ENCODE results near the gene ZNF526. TPM values are rescaled to one million over a fixed set of nuclear protein-coding genes. Genes with fewer than 3 reads are reported as not detected.
A peak's percentile ranks its signal among the peaks of the same experiment; 100 is the strongest.

ZNF526 gene
- polyA plus RNA-seq, 3 donors = 0.96 to 3.4 (median 1.3) TPM

- H3K9me3 ChIP-seq (replicated peaks in 1 of 2; ENCODE audit: control insufficient read depth in 1 of 2, insufficient read depth in 1 of 2, low read length in 2 of 2) = no peaks in the 10 kb centered on the region
- no peak overlapping the region for H2AFZ ChIP-seq (ENCODE audit: insufficient read depth, low read depth, low read length, poor library complexity, severe bottlenecking)
- no peak overlapping the region for H3K4me2 ChIP-seq (replicated peaks; ENCODE audit: extremely low read depth, low read length, poor library complexity, severe bottlenecking)
- no peak for TF ChIP-seq CTCF (IDR thresholded peaks at IDR 0.05)
- DNase-seq = no peak
- H3K27me3 ChIP-seq (ENCODE audit: control insufficient read depth in 2 of 2, insufficient read depth in 2 of 2, low read length in 2 of 2) = no peaks in the 10 kb centered on the region
- Mint-ChIP-seq H3K36me3 (peaks cover 74 to 92% of the 10 kb centered on the region in 2 donors), H3K4me3 (no peak overlapping the region), H3K27ac (peak overlapping the region in 3 of 7 donors; percentile 40 to 85 (median 60)), H3K27me3 (ENCODE audit: low read depth in 3 of 3) (no peaks in the 10 kb centered on the region), H3K4me1 (peaks cover 14% of the 10 kb centered on the region), H3K9me3 (no peaks in the 10 kb centered on the region)
- peaks cover 80 to 86% of the 10 kb centered on the region in 2 donors for H3K36me3 ChIP-seq (replicated peaks in 1 of 2; ENCODE audit: control insufficient read depth in 1 of 2, insufficient read depth in 2 of 2, low read length in 2 of 2)
- intact Hi-C loops (cut with micrococcal nuclease) = loop anchor here in 1 of 2 donors (10.0 kb wide), 1 partner anchor 130 kb away; no protein-coding TSS in a partner anchor
- H3K27ac ChIP-seq (ENCODE audit: low read depth in 1 of 2, low read length in 2 of 2) = no peak overlapping the region
- peaks cover 60% of the 10 kb centered on the region for H3K79me2 ChIP-seq (ENCODE audit: insufficient read depth, low read length)
- H3K4me3 ChIP-seq (replicated peaks in 1 of 3; ENCODE audit: low read depth in 2 of 3, low read length in 3 of 3) = no peak overlapping the region
- H3K9ac ChIP-seq (ENCODE audit: insufficient read depth, low read length, poor library complexity, severe bottlenecking) = no peak overlapping the region
- H4K20me1 ChIP-seq (ENCODE audit: insufficient read depth, low read length) = peaks cover 97% of the 10 kb centered on the region
- 60% methylated on average over 4 of the region's 5 CpGs for WGBS (ENCODE audit: insufficient coverage)
- peaks cover 5 to 7% of the 10 kb centered on the region in 2 donors for H3K4me1 ChIP-seq (ENCODE audit: control insufficient read depth in 1 of 2, insufficient read depth in 2 of 2, low read length in 2 of 2)
Observed at GRCh38 chr19:42235181-42235580, 15.1 kb downstream of the ZNF526 start.

- Histone ChIP-seq H3K79me2 (ENCODE audit: insufficient read depth, low read length) (peaks cover 64% of the 10 kb centered on the region), H3K27ac (ENCODE audit: low read depth in 1 of 2, low read length in 2 of 2) (peak overlapping the region in 1 of 2 donors; percentile 21), H3K9ac (ENCODE audit: insufficient read depth, low read length, poor library complexity, severe bottlenecking) (no peak overlapping the region), H2AFZ (ENCODE audit: insufficient read depth, low read depth, low read length, poor library complexity, severe bottlenecking) (no peak overlapping the region), H3K9me3 (replicated peaks in 1 of 2; ENCODE audit: control insufficient read depth in 1 of 2, insufficient read depth in 1 of 2, low read length in 2 of 2) (no peaks in the 10 kb centered on the region), H3K4me3 (replicated peaks in 1 of 3; ENCODE audit: low read depth in 2 of 3, low read length in 3 of 3) (no peak overlapping the region), H3K36me3 (replicated peaks in 1 of 2; ENCODE audit: control insufficient read depth in 1 of 2, insufficient read depth in 2 of 2, low read length in 2 of 2) (peaks cover 38 to 45% of the 10 kb centered on the region in 2 donors), H3K4me2 (replicated peaks; ENCODE audit: extremely low read depth, low read length, poor library complexity, severe bottlenecking) (peak overlapping the region; percentile 2), H4K20me1 (ENCODE audit: insufficient read depth, low read length) (peaks cover 70% of the 10 kb centered on the region), H3K4me1 (ENCODE audit: control insufficient read depth in 1 of 2, insufficient read depth in 2 of 2, low read length in 2 of 2) (peaks cover 33 to 40% of the 10 kb centered on the region in 2 donors), H3K27me3 (ENCODE audit: control insufficient read depth in 2 of 2, insufficient read depth in 2 of 2, low read length in 2 of 2) (no peaks in the 10 kb centered on the region)
- no peaks in the 10 kb centered on the region for H3K9me3 Mint-ChIP-seq
- H3K4me1 Mint-ChIP-seq = peaks cover 42% of the 10 kb centered on the region
- peaks cover 36 to 52% of the 10 kb centered on the region in 2 donors for H3K36me3 Mint-ChIP-seq
- H3K4me3 Mint-ChIP-seq = no peak overlapping the region
- intact Hi-C loops (cut with micrococcal nuclease) = loop anchor here (5.0 to 10.0 kb wide), 5 partner anchors 43 to 135 kb away; partner anchors contain the start of gene POU2F2 (in 1 of the 2)
- no peak for DNase-seq
- peak overlapping the region in 5 of 7 donors; percentile 12 to 79 (median 61) for H3K27ac Mint-ChIP-seq
- TF ChIP-seq CTCF (IDR thresholded peaks at IDR 0.05) = no peak
- 100% methylated on average over 6 of the region's 10 CpGs for WGBS (ENCODE audit: insufficient coverage)
- H3K27me3 Mint-ChIP-seq (ENCODE audit: low read depth in 3 of 3) = no peaks in the 10 kb centered on the region
Observed at GRCh38 chr19:42239544-42240220, 19.6 kb downstream of the ZNF526 start.
